GM19193 (cell line): Measurements from ENCODE around the gene MIB1.
A peak's percentile ranks its signal among the peaks of the same experiment; 100 is the strongest.

ENCODE experiments used
- POLR2A ChIP-seq: IDR thresholded peaks from 4 replicates; pipeline ENCODE4 v1.6.1; 2011; ENCODE audit not compliant: insufficient read depth, insufficient read length; ENCODE audit errors: extremely low read depth

Gene MIB1

GRCh38 chr18:21740538-21741311 is at the start of gene MIB1:
Gene MIB1, plus strand, starts transcription at chr18:21740792. Its CDS starts 792 bp downstream, at chr18:21741584.
- TF ChIP-seq POLR2A: peak; percentile 72

- TF ChIP-seq POLR2A: no peak
Observed at GRCh38 chr18:21693322-21693721, 47.3 kb upstream of the MIB1 start.

GRCh38 chr18:21700528-21701075 is 40.0 kb upstream of the MIB1 start:
- no peak for TF ChIP-seq POLR2A

- no peak for TF ChIP-seq POLR2A
Observed at GRCh38 chr18:21701621-21702020, 39.0 kb upstream of the MIB1 start.

GRCh38 chr18:21702602-21703001 is 38.0 kb upstream of the MIB1 start:
- TF ChIP-seq POLR2A: no peak

GRCh38 chr18:21703241-21703820 is 37.3 kb upstream of the MIB1 start:
- TF ChIP-seq POLR2A: peak; percentile 17

GRCh38 chr18:21704603-21705364 is 35.8 kb upstream of the MIB1 start, which contains the start of gene ABHD3:
Gene ABHD3, minus strand, starts transcription at chr18:21704774. Its CDS starts 109 bp downstream, at chr18:21704665.
- TF ChIP-seq POLR2A: peak; percentile 83

GRCh38 chr18:21706386-21706865 is 34.2 kb upstream of the MIB1 start:
- TF ChIP-seq POLR2A: no peak

- TF ChIP-seq POLR2A: no peak
Observed at GRCh38 chr18:21714474-21714873, 26.1 kb upstream of the MIB1 start.

- no peak for TF ChIP-seq POLR2A
Observed at GRCh38 chr18:21722687-21723086, 17.9 kb upstream of the MIB1 start.

GRCh38 chr18:21725201-21725600 is 15.4 kb upstream of the MIB1 start:
- TF ChIP-seq POLR2A: no peak

- TF ChIP-seq POLR2A: no peak
Observed at GRCh38 chr18:21727702-21728101, 12.9 kb upstream of the MIB1 start.

- TF ChIP-seq POLR2A: no peak
Observed at GRCh38 chr18:21733011-21733410, 7.6 kb upstream of the MIB1 start.

- no peak for TF ChIP-seq POLR2A
Observed at GRCh38 chr18:21735452-21736015, 5.1 kb upstream of the MIB1 start.
